OCI-M2 (cell line): ENCODE measurements around the gene UACA.
"Not testable (repeated sequence)": the region's sequence is repeated elsewhere in the genome, so short reads cannot be mapped to it uniquely, and the experiment has no call there.

ENCODE experiments used
- DNase-seq: peaks from one replicate; lab custom pipeline; 2025; ENCODE audit not compliant: unreplicated experiment; lab: John Stamatoyannopoulos, UW

UACA gene

DNA sequence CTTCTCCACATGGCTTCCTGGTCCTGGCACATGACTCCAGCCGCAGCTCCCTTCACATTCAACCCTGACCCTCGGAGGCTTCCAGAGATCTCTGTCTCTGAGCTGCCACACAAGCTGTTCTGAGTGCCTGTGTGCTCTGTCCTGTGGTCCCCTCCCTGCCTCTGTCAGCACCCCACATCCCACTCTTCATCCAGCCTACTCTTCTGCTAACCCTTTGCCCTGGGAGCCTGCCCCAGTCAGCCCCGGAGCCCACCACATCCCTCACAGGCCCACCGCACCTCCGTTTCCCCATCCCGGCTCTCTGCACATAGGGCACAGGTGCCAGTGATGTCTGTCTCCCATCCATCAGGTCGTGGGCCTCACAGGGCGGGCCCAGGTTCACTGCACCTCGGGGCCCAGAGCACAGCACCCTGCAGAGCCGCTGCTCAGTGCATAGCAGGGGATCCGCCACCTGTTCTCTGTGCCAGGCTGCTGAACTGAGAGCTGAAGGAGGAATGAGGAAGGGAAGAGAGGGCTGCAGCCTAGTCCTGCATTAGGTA is 133.6 kb downstream of the UACA start:
- no peak for DNase-seq

DNA sequence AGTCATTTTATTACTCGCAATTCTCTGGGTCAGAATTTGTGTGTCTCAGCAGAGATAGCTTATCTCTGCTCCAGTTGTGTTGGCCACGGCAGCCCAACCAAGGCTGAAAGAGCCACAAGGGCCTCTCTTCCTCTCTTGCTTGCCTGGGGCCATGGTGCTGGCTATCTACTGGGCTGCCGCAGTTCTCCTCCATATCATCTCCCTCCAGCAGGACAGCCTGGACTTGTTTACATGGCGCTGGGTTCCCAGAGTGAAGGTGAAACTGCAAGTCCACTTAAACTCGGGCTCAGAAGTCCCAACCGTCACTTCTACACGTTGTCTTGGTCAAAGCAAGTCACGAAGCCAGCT is 134.8 kb downstream of the UACA start:
- DNase-seq = no peak

DNA sequence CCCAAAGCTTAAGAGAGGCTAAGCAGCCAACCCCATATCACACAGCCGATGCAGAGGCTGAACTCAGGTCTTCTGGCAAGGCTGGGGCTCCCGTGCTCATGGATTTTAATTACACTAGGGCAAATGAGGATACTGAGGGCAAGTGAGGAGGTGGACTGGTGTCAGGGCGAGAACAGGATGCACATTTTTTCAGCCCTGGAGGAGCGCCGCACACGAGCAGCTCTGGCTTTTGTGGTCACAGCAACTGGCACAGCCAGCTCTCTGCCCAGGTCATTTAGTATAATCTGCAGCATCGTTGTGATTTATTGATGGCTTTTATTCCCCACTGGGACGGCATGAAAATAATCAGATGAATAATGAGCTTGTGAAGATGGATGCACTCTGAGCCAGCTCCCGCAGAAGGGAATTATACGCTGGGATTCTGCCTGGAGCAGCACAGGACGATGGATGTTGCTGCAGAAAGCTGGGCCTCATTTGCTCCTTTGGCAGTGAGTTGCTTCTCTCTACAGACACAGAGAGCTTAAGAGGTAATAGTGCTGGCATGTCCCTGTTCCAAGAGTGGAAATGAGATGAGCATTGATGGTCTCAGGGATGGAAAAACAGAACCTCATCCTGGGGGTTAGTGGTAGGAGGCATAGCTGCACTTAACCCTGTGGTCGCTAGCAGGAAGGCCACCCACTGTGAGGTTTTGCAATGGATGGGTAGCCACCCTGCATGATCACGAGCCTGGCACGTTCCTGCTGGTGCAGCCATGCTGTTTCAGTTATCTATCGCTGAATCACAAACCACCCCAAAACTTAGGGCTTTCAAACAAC is 135.4 kb downstream of the UACA start:
- no peak for DNase-seq

DNA sequence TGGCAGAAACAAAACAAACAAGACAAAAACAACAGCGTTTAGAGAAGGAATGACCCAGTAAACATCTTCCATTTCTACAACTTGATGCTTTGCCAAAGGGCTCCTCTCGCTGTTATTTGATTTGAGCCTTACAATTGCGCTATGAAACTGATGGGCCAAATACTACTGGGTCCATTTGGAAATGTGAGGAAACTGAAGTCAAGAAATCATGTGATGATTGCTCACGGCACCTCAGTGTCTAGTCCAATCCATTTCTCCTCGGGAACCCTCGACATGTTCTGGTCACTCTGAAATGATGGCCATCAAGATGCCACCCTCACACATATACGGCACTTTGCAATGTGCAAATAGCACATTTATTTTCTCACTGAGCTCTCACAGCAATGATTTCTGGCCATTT is 136.0 kb downstream of the UACA start:
- no peak for DNase-seq

DNA sequence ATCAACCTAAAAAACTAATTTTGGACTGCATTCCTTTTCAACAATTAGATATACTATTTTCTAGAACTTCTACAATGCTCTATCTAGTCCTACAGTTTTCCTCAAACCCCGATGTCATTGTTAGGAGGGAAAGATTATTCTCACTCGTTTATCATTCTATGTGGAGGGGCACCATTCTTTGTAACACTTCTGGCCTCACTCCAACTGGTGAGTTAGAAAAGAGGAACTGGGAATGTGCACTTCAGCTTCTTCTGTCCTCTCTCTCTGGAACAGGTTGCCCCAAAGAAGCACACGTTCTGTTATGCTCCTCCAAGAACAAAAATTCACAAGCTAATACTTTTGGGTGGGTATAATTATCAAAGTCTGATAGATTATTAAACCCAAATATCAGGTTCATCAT is 137.9 kb downstream of the UACA start:
- DNase-seq = no peak

DNA sequence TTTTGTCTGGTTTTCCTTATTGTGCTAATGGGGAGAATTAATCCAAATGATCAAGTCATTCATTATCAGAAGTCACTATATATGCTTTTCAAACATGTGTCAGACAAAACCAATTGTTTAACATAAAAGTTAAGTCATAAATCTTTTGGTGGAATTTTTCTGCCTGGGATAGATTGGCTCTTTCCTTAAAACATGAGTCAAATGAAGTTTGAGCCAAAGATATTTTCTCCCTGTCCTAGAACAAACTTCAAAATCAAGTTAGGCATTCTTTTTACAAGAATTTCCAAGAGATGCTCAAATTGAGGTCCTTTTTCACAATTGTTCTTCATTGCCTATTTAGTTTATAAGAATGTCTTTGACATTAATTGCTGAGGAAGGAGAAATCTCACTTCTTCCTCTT is 138.3 kb downstream of the UACA start:
- DNase-seq = no peak

DNA sequence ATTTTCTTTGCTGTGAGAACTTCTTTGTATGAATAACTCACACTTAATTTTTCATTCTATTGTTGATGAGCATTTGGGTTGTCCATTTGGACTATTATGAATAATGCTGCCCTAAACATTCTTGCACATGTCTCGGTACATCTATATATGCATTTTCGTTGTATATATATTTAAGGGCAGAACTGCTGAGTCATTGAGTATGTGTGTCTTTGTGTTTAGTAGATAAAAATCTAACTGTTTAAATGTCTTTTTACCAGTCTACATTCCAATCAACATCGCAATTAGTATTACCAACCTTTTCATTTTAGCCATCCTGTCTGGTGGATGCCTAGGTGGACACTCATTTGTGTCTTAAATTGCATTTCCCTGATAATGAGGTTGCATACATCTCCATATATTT is 144.4 kb downstream of the UACA start:
- DNase-seq = no peak

DNA sequence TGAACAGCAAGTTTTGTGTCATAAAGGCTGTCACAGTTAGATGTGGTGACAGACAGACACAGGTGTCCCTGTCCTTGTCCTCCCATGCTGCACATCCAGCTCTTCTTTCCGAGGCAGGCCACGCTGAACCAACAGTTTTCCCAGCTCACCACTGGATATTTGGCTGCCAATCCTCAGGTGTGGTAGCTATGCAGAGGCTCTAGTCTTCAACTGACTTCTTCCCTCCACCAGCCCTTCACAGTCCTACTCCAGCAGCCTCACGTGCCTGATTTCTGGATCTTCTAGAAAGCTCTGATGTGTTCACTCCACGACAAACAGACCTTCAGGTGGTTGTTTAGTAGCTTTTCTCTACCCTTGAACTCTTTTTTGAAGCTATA is 145.5 kb downstream of the UACA start:
- no peak for DNase-seq

DNA sequence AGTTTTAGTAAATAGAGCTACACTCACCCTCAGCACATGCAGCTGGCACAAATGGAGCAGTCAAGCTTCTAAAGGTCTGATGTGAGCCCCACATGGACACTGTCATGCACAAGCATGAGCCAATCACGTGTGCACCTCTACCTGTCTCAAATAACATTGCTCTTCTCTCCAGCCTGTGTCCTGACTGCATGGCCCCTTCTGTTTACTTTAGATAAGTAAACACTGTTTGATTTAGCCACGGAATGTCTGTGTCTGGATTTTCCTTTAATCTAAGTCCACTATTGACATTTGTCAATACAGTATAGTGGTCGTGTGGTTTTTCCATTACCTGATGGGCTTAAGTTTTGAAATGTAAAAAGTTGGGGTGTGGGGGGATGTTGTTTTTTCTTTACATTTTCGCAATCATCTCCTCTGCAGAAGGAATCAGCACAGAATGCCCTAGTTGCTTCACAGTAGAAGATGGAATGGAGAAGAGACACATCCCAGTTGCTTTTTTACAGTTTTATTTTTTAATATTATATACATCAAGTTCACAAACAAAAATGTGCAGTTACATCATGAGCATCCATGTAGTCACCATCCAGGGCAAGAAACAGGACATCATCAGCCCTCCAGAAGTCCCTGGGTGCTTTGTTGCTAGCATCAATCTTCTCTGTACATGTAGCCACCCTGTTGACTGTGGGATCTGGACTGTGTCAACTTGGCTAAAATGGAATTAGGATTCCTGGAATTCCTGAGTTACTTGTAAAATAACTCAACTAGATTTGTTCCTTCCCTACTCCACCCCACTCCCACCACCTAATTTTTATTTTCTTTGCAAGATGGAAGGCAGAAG is 146.1 kb downstream of the UACA start:
- DNase-seq = no peak

DNA sequence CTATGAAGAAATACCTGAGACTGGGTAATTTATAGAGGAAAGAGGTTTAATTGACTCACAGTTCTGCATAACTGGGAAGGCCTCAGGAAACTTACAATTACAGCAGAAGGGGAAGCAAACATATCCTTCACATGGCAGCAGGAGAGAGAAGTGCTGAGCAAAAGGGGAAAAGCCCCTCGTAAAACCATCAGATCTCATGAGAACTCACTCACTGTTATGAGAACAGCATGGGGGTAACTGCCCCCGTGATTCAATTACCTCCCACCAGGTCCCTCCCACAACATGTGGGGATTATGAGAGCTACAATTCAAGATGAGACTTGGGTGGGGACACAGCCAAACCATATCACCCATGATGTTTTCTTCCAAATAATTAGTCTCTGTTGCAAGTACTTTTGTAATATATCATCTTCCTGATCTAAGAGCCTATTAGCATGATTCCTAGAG is 147.0 kb downstream of the UACA start:
- not testable (repeated sequence) for DNase-seq

DNA sequence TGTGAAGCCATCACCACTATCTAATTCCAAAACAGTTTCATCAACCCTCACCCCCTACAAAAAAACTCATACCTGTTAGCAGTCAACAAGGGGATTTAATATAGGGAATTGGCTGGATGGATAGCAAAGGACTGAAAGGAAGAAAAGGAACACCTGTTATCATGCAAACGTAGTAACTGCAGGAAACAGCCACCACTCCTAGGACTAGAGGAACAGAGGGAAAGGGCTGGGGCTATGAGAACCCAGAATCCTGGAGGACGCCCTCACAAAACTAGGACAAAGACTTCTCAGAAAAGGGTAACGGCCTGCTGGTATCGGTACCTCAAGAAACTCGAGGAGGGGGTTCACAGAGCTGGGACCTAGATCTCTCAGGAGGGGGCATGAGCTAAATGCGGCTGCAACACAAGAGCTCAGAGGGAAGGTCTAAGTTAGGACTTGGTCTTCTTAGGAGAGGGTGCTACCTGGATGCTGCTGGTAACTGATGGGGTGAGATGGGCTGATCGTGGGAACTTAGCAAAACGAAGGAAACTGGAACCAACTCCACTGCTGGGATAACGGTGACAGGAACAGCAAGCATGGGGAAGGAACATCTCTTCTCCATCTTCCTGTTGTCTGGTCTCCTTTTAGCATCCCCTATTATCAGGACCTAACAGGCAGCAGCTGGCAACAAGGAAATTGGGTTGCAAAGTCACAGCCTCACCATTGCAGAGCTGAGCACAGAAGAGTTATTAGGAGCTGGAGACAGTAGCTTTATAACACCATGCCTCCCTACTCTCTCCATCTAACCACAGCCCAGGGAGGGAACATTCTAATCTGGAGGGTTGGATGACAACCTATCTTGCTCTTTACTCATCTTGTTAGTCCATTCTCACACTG is 147.7 kb downstream of the UACA start:
- DNase-seq = no peak

DNA sequence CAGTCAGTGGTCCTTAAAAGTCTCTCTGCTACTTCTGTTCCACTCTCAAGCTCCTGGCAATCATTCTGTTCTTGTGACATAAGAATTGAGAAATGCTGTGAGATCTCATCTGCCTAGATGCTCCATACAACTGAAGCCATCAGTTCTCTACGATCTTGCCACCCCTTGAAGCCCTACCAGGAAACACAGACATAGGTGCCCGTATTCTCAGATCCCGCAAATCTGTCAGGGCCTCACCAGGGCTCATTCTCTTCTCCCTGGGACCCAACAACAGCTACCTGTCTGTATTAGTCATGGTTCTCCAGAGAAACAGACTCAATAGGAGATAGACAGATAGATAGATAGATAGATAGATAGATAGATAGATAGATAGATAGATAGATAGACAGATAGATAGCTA is 149.1 kb downstream of the UACA start:
- DNase-seq = no peak

DNA sequence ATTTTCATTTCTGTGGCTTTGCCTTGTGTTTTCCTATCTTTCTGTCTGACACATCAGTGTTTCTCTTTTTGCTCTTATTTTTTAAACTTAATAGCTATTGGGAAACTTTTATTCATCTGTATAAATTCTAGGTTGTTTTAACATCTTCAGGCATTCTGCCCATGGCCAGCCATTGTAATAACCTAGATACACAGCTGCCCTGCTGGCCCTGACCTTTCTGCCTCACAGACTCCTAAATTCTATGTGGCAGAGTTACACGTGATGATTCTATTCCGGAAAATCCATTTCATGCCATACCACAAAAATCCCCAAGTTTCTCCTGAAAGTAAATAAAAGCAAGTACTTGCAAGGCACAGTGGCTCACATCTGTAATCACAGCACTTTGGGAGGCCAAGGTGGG is 150.1 kb downstream of the UACA start:
- DNase-seq = no peak

DNA sequence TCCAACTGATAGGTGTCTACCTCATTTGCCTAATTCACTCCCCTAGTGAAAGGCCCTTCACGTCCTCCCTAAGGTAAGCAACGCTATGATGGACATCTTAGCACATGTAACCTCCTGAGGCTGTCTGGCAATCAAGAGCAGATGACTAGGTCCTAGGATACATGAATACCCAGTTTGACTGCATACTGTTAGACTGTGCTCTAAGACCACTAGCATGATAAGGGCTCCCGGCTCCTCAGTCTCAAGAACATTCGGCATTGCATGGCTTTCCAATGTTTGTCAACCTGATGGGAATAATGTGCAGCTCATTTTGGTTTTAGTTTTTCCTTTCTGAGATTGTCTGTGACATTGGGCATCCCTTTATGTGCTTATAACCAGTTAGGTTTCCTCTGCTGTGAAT is 152.1 kb downstream of the UACA start:
- DNase-seq = no peak

DNA sequence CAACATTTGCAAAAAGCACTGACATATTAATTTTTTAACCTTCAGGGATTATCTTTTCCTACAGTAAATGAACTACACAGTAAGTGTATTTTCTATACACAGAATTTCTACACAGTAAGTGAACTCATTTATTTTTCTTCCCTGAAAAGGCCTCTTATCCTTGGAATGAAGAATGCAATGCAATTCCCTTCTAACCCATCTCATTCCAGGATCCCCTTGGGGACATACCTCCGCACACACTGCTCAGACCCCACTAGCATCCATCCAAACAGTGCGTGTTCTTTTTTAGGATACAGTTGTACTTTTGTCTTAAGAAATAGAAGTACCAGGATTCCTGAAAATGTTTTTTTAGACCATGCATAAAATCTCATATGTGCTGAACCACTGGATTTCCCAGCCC is 152.8 kb downstream of the UACA start:
- no peak for DNase-seq

DNA sequence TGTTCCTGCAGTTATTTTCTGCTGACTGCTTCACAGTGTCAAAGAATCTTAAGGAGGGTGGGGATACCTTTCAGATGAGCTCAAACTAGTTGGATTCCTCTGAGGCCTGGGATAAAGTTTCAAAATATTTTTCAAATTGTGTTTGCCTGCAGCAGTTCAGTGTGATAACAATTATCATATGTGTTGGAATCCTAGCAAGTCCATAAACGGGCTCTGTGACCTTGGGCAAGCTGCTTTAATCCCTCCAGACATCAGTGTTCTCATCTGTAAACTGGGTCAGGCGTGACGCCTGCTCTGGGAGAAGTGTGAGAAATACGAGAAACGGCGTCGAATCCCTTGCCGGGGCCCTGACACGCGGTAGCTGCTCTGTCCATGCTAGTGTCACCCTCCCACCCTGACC is 153.5 kb downstream of the UACA start:
- DNase-seq = no peak

DNA sequence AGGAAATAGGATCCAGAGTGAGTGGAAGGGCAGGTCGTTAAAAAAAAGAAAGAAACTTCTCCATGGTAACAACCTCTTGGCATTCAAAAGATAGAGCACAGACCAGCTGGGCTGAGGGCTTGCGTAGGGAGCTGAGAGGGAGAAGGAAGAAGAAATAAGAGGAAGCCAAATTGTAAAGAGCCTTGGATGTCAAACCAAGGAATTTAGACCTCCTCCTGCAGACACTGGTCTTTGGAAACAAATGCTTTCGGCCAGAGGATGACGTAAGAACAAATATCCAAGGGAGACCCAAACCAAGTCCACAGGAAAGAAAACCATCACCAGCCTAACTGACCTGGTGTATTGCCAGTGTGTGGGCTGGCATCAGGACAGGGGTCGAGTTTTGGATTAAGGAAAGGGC is 155.2 kb downstream of the UACA start:
- DNase-seq = no peak

DNA sequence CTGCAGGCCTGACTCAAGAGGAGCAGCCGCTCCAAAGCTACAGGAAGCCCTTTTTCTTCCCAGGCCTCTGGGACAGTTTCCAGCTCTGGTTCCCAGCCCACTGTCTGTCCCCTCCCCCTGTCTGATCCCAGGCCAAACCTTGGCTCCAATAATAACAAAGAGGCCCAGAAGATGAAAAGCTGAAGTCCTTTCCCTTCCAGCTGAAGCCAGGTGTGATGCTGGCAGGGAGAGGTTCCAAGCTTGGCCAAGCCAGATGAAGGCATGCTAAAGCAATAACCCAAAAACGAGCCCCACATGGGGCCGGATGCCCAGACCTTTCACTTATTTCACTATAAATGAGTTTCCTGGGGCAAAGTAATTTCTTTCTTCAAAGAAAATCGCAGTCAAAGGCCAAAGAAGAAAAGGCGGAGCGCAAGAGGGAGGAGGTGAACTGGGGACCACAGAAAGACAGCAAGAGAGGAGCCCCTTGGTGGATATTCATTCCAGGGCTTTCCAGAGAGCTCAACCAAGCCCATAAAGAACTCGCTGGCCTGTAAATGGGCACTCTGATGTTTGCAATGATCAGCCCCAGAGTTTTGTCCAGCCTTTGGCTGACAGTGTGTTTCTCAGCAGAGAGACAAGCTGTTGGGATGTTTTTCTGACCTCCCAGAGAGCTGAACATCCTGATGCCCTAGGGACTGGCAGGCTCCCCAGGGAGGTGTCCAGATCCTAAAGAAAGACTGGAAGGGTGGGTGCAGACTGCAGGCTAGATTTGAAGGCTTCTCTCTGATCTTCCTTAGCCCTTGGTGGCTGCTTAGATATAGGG is 157.6 kb downstream of the UACA start:
- no peak for DNase-seq

DNA sequence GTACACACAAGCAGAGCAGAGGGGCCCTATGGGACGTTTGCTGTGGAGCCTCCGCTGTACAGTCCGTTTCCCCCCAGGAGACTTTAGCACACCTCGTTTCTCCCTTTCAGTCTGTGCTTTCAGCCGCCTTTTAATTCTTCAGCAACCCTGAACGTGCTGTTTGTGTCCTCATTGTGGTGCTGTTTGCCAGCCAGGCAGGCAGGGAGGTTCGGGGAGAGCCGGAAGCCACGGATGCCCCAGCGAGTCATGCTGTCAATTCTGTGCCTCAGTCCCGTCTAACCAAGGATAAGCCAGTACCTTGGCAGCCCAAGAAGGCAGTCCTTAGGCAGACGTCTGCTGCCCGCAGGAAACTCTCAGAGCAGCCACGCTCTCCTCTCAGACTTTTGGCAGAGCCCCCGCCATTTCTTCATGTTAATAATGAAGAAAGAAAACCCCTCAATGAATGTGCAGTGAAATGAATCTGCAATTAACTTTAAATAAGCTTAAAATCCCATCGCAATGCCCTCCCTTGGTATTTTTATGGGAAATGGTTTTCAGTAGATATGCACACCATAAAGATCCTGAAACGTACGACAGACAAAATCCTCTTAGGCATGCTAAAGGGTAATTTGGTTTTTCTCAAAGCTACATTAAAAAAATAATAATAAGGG is 158.6 kb downstream of the UACA start:
- no peak for DNase-seq
